HG03520 (cell line): ENCODE results near the gene GRIA3.
"Not testable (repeated sequence)": the region's sequence is repeated elsewhere in the genome, so short reads cannot be mapped to it uniquely, and the experiment has no call there.

Experiments
- ATAC-seq: cut with Tn5 transposase; IDR thresholded peaks from one replicate; pipeline ENCODE4 v1.9.1; 2021; ENCODE audit warnings: mild to moderate bottlenecking, moderate library complexity; ENCODE audit not compliant: unreplicated experiment

The GRIA3 gene

DNA sequence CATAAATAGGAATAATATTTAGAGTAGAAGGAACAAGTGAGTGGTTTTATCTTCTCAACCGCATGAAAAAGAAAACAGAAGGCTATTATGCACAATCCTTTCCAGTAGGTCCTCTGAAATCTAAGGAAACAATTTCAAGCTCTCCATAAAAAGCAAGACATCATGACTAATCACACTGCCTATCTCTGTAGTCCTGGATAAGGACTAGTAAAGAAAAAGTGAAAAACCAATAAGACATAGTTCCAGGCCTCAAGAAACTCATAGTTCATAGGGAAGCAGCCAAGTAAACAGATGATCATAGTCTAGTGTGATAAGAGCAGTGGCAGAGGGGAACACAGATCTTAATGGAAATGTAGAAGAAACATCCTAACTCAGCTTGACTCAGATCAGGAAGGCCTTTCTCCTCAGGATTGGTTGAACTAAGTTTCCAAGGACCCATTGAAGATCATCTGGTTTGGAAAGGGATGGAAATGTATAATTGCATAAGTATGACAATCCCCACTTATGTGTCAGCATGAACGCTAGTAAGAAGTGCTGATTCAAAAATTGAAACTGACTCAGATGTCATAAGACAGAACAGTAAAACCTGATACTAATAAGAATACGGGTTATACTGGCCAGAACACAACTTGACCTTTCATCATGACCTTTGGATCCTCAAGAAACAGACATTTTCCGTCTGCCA lies 155.3 kb downstream of the GRIA3 start:
- ATAC-seq: no peak

DNA sequence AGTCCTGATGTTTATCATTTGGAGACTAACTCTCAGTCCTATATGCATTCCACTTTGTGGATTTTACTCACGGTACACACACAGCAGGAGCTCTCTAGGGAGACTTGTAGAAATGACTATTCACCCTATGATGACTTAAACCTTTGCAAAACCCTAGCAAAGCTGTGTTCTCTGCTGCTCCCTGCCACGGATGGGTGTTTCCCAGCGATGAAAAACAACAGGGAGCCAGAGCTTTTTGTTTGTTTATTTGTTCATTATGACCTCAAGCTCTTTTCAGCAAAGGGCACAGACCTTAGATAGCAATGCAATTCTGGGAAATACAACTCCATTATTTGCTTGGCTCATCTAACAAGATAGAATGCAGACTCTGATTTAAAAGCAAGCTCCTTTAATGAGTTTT lies 156.6 kb downstream of the GRIA3 start:
- ATAC-seq: peak; percentile 37

DNA sequence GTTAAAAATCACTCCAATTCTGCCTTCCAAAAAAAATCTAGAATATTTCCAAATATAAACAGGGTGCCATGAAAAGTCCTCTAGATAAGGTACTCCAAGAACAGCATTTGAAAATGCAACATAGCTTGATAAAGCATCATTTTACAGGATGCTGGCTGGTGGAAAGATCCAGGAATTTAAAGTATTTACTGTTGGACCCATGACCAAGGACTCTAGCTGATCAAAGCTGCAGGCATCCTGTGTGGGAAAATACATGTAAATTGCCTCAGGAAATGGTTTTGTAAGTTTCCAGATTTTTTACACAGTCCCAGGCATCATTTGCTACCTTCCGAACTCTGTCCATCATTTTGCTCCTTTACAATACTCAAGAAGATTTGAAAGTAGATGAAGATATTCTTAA lies 164.4 kb downstream of the GRIA3 start:
- no peak for ATAC-seq

DNA sequence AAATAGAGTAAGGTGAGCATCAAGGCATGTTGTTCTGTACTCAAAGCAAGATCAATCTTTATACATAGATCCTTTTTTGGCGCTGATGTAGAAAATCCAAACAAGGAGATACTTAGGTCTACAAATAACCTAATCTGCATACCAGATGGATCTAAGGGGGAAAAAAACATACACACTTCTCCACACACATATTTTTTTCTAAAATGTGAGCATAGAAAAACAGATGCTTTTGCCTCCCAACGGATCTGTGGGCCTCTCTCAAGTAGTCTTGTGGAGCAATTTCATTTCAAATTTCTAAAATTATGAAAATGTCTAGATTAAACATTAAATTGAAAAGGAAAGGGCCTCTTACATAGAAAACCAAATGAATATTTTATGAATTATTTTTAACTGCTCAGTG lies 166.1 kb downstream of the GRIA3 start:
- ATAC-seq: no peak

DNA sequence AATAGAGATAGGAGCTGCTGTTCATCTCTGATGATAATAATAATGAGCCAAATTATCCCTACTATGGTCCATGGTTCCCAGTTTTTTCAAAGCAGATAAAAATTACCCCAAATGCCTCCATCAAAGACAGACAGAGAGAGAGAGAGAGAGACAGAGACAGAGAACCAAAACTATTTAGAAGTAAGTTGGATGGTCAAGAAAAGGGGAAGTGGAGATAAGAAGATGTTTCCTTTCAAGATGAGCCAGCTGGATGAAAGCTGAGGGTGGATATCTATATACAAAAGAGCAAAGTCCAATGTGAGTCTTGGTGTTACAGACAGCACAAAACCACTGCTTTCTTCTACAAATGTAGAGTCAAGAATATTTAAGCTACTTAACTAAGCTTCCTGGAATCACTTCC lies 173.9 kb downstream of the GRIA3 start:
- ATAC-seq: peak; percentile 96

DNA sequence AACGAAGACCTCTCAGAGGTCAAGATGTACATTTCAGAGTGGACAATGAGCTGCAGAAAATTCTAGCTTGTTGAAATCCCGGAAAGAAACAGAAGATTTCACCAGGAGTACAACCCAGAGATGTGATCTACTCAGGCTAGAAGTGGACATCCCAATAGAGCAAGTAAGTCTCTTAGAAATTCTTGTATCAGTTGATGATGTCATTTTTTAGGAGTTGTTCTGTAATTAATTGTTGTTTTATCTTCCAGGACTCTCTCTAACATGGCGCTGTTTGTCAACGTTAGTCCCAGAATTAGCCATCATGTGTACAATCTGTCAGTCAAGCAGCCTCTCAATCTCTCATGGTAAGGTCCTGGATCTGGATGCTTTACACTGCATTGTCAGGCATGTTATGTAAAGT lies 174.4 kb downstream of the GRIA3 start:
- no peak for ATAC-seq

DNA sequence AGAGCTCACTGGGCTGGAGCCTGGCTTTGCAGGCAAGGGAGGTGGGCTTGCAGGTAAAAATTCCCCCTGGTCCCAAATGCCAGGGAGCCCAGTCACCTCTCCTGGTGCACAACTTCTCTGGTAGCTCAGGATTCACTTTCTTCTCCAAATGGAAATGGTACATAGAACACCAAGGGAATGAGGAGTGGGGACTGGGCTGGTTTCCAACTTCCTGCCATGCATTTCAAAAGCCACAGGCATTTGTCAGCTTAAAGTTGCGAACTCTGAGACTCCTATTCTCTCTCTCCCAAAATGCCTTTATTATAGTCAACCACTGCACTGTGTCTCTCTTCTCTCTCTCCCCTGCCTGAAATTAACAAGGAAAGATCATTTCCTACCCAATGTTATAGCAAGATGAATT lies 177.3 kb downstream of the GRIA3 start:
- no peak for ATAC-seq

DNA sequence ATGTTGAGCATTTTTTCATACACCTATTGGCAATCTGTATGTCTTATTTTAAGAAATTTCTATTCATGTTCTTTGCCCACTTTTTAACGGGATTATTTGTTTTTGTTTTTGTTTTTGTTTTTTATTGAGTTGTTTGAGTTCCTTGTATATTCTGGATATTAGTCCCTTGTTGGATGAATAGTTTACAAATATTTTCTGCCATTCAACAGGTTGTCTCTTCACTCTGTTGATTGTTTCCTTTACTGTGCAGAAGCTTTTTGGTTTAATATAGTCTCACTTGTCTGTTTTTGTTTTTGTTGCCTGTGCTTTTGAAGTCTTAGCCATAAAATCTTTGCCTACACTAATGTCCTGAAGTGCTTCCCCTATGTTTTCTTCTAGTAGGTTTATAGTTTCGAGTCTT lies 202.1 kb downstream of the GRIA3 start:
- ATAC-seq: not testable (repeated sequence)

DNA sequence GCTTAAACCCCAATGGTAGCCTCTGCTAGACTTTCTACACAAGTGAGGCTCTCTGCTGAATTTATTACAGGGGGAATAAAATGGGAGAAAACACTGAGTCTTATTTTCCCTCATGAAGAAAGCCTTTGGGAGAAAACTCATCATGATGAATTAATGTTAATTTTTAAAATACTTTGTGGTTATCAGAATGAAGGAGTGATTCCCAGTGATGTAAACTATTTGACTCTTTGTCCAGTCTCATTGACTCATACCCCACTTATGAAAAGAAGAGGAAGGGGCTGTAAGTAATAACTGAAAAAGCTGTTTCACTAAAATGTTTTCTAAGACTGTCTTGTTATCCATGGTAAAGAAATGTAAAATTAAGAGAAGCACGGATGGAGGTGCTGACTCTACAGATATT lies 208.8 kb downstream of the GRIA3 start:
- ATAC-seq: no peak

DNA sequence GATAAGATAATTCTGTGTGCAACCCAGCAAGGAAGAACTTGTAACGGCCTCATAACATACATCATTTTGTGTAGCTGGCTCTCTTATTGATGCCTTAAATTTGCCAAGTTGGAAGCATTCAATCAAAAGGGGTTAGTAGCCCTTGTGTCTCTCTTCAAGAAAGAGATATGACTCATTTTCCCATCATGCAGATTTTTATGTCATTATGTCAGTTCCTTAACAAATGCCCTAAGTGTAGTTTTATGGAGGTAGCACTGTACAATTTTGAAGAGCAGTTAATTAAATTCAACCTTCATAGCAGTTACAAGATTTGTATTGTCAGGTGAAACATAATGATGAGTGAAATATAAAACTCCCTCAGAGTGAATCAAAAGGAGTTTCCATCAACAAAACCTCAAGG lies 215.6 kb downstream of the GRIA3 start:
- no peak for ATAC-seq

DNA sequence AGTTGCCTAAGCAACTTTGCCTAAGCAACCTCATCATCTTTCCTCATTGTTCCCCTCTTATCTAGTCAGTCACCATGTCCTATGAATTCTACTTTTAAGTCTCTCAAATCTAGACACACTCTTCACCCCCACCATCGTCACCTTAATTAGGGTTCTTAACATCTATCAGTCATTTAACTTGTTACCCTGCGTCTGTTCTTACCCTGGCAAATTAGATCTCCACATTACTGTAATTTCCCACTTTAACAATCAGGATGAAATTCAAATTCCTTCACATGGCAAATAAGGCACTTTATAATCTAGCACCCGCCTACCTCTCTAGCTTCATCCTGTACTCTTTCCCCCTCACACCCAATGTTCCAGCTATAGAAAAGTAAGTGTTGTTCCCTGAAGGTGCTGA lies 221.2 kb downstream of the GRIA3 start:
- ATAC-seq: no peak

DNA sequence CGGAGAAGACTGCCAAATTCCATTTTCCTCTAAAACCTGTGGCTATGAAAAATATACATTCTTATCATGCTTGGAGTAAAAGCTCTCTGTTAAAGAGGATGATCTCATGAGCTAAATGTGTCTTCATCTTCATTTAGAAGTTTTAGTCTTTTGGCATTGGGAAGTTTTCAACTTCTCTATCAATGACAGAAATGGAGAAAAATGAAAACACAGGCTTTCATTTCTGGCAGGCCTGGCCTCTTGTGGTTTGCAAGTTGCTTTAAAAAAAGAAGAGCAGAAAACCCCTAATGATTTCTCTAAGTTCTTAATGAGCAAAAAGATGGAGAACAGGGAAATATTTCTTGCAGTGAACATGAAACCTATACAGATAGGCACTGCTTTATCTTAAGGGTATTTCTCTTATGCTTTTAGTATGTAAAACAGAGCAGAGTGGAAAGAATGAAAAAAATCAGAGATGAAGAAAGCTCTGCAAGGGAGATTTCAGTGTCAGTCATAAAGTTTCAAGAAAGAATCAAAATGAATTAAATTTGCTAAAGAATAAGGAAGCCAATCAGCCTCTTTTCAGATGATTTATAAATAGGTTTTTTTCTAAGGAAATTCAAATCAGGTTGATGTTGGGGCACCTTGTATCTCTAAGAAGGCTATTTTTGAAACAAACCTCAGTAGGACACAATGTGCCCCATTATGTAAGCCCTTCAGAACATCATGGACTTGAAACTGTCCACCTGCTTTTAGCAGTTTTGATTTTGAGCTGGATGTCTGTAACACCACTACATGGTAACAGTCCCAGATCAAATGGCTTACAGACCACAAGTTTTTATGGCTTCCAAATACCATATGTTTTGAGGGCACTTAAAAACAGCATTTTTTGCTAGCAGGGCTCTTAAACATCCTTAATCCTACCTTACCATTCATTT lies 225.0 kb downstream of the GRIA3 start:
- ATAC-seq: peak; percentile 37

DNA sequence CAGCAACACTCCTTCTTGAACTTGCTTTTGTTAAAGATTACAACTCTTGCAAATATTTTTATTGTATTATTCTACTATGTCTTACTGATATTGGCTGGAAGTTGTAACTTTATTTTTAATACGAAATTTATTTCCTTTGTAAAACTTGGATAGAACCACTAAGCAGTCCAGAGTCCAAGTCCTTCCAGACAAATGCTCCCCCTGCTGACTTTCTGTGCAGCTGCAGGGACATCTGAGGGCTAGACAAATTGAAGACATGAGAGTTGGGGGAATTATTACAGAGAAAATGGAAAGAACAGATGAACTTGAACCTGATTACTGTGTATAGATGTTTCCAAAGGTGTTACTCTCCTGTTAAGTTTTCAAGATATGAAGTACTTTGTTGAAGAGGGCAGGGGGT lies 238.8 kb downstream of the GRIA3 start:
- ATAC-seq: no peak

DNA sequence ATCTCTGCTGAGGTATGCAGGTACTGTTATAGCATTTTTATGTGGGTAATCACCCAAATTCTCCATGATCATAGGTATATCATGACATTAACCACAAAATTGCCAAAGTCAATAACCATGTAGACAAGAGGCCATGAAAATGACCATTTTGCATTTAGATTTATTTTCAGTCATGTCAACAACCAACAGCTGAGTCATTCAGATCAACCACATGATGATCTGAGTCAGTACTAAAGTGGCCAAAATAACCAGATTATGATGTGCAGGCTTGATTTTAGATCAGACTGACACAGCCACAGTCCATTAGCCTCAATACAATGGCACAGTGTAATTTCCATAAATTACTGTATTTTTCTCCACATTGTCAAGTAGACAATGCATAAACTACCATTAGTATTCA lies 240.5 kb downstream of the GRIA3 start:
- peak; percentile 90 for ATAC-seq

DNA sequence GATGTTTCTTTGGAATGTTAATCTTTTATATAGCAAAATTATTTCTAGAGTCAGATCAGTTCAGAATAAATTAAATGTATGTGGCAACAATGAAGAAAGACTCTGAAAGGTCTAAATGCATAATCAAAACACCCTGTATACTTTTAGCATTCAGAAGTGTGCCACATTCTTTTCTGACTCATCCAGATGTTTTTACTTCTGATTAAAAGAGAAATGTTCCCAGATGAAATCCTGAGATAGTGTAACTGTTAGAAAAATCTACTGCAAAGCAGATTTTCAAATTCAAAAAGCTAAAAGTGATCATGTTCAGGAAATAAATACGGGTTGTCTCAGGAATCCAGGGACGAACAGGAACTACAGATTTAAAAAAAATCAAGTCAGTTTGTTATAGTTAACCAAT lies 241.4 kb downstream of the GRIA3 start:
- no peak for ATAC-seq

DNA sequence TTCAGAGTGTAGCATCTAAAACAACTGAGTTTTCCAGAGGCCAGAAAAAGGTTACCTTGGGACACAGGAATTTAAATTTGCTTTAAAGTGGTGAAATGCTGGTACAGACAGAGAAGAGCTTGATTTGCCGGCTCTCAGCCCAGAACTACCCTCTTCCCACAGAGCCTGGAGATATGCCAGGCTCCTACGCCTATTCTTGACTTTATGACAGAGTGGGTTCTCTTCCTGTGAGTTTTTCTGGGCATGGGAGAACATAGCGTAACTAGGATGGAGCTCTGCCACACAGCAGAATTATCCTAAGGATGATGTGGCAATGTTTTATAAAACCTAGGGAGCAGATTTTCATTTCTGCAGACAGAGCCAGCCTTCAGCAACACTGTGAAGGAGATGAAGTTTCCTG lies 241.8 kb downstream of the GRIA3 start:
- ATAC-seq: no peak

DNA sequence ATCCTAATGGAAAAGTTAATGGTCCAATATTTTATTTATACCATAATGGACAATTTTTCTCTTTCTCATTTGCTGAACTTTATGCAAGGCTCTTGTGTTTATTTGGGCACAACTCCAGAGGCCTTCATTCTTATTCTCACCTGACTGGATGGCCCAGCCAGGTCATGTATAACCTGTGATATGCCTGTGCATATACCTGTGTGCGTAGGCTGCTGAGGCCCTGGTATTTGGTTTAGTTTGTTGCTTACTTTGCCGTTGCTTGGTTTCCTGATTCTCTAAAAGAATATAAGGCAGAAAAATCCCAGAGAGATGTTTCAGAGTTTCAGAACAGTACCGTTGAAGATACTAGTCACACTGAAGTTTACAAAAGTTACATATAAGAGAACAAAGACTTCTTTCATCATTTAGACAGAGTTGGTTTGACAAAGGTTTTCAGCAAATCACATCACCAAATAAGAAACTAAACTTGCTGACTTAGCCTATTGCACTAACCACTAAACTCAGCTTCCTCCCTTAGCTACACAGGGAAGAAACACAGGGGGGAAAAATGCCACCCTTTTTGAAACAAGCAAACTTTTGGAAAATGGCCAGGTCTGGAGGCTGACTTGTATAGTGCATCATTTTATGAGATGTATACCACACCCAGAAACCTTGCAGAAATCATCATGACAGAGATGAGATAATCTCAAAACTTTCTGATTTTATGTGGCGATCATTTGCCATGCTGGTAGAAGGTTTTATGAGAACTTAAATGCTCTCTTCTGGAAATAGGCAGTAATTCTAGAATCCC lies 248.5 kb downstream of the GRIA3 start:
- ATAC-seq: no peak

DNA sequence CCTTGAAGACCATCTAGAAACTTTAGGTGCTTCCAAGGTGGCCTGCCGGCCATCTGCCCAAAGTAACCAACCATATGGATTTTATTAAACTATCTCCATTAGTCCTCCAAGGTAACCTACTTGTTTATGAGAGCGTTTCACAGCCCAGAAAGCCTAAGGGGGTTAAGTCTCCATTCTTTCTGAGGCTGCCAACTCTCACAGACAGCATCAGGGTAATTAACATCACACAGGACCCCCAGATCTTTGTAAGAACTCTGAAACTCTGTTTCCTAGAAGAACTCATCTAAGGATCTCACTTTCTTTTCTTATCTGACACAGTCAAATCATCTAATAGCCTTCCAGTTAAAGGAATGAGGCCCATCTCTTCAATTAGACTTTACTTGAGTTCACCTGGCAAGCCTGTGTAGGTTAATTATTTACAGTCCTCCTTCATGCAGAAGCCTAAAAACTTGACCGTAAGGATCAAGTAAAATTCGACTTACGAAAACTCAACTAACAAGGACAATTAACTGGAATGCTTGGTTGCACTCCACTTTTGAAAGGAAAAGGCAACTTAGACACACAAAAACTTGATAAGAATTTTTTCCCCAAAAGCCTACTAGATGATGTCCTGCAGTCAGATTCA lies 252.5 kb downstream of the GRIA3 start:
- ATAC-seq: no peak

DNA sequence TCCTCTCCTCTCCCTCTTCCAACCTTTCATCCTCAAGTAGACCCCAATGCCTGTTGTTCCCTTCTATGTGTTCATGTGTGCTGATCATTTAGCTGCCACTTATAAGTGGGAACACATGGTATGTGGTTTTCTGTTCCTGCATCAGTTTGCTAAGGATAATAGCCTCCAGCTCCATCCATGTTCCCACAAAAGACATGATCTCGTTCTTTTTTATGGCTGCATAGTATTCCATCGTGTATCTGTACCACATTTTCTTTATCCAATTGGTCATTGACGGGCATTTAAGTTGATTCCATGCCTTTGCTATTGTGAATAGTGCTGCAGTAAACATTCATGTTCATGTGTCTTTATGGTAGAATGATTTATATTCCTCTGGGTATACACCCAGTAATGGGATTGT lies 255.8 kb downstream of the GRIA3 start:
- ATAC-seq: not testable (repeated sequence)

DNA sequence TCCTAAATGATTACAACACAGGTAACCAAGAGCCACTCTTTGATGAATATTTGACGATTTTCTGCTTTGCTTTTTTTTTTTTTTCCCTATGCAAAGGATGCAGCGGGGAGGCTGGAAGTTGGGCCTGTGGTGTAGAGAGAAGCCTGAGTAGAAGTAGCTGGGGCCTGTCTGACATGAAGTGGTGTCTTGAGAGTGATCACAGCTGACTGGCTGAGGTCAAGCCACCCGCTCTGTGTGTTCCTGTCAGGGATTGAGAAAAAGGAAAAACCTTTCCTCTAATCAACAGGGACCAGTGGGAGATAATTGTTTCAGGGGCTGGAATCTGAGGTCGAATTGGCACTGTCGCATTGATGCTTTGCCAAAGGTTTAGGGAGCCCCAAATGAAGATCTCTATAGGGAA lies 258.7 kb downstream of the GRIA3 start:
- ATAC-seq: no peak

DNA sequence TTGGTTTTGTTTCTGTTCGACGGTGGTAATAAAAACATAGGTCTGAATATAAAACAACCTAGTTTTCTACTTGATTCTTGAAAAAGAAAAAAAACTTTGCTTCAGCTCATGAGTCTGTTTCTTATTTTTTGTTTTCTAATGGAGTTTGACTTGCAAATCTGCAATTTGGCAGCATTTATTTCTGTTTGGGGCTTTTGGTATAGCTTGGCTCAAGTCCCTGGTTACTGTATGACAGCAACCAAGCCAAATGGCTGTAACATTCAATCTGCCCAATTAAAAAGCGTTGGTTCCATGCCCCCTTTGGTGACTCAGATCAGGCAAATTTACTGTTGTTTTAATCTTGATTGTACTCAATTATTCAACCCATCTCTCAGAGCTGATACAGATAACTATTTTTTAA lies 263.4 kb downstream of the GRIA3 start:
- ATAC-seq: no peak
